Cardiac atrium fibroblast (primary cell): ENCODE measurements around the gene MTMR8. TPM values are rescaled to one million over a fixed set of nuclear protein-coding genes. Genes with fewer than 3 reads are reported as not detected.

Experiments
- total RNA-seq: library from RNA; depleted of rRNA; stranded (reverse); fragments of >200 nt; gene quantifications from 2 replicates; pipeline ENCODE4 v1.2.3, GENCODE V29; 2015

Gene MTMR8
- total RNA-seq = under 0.01 TPM in 1 of 2 replicates, not detected in the other

DNA sequence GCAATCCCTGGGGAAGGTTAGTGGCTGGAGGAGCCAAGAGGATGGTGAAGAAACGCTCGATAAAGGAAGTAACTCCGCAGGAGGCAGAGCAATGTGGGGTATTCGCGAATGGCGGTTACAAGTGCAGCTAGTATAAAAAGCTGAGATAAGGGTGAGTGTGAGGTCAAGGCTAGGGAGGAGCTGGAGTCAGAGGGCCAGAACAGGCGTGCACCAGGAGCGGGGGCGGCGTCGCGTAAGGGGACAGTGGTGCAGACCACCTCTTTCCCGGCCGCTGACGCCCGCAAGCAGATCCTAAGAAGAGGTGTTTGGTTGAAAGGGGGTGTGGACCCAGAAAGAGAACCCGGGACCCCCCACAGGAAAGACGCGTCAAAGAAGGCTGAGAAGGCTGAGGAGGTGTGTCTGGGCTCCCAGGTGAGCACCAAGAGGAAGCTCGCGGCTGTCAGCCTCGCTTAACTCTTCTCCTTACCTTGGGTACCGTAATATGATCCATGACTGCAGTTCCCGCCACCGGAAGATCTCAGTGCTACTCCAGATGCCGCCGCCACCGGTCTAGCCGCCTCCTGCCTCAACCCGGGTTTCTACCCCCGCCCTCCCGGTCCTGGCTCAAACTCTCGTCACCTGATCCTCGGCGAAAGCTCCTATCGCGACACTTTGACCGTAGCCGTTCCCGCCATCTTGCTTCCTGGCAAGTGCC is at the start of gene MTMR8:
Gene MTMR8 (minus strand): TSS at position 579 of the 694 bp plus-strand sequence. CDS start 89 bp downstream, at position 490.

DNA sequence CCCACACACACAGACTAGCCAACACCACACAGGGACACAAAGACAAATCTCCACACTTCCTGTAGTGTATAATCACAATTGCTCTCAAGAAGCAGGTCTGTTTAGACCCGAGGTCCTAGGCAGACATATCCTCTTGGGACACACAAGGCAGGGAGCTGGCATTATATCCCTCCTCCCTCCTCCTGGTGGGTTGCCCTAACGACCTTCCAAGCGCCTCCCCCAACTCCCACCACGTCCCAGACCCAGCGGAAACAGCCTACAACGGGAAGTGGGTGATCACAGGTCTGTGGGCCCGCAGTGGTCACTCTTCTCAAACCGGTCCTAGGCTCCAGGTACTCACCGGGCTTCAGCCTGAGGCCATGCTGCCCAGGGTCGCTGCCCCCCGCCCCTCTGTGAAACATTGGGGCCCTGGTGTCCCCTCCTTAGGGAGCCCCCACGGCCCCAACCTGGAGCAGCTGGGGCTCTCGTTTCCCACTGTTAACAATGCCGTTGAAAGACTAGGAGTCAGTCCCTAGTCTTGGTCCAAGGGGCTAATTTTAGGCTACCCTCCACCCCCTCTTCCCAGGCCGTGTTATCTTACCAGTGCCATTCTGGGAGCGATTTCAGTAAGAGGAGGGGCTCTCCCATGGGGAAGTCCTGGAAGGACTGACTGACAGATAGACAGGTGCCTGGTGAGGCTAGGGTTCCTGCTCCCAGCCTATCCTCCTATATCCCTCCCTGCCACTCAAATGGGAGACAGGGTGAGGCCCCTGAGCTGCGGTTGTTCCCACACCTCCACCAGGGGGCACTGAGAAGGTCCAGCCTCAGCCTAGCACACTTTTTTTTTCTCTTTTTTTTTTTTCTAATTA is 164.9 kb downstream of the MTMR8 start, which contains the start of gene ASB12:
Gene ASB12 (minus strand): TSS at position 485 of the 848 bp plus-strand sequence. CDS start 4,957 bp downstream, outside the sequence.

Other genes with a start within 250 kb of the MTMR8 start
- gene AMER1, start 189.7 kb downstream of the MTMR8 start, total RNA-seq = 1.4 and 2.8 TPM in 2 replicates
- not detected in 2 replicates for gene ASB12, start 164.8 kb downstream of the MTMR8 start, total RNA-seq